CD1c-positive myeloid dendritic cell (primary cell): Measurements from ENCODE around the gene MED12L.

Experiments used
- DNase-seq: peaks from one replicate; pipeline ENCODE4 v3.0.0-alpha.2; 2016; ENCODE audit errors: extremely low spot score

MED12L gene

DNA sequence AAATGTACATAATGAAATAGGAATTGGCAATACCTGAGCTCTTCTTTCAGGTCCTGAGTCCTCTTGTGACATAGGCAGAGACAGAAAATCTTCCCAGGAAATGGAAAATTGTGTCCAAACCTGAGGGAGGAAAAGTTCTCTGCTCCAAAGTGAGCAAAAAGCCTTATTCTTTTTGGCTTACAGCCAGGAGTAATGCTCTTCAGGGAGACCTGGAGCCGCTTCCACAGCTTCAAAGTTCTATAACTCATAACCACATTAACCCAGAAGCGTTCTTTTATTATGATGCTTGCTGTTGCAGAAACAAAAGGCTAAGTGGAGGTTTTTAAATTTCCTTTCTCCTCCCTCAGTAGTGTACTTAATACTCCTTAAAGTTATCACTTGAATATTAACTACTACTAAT is 374.8 kb downstream of the MED12L start:
- no peak for DNase-seq

DNA sequence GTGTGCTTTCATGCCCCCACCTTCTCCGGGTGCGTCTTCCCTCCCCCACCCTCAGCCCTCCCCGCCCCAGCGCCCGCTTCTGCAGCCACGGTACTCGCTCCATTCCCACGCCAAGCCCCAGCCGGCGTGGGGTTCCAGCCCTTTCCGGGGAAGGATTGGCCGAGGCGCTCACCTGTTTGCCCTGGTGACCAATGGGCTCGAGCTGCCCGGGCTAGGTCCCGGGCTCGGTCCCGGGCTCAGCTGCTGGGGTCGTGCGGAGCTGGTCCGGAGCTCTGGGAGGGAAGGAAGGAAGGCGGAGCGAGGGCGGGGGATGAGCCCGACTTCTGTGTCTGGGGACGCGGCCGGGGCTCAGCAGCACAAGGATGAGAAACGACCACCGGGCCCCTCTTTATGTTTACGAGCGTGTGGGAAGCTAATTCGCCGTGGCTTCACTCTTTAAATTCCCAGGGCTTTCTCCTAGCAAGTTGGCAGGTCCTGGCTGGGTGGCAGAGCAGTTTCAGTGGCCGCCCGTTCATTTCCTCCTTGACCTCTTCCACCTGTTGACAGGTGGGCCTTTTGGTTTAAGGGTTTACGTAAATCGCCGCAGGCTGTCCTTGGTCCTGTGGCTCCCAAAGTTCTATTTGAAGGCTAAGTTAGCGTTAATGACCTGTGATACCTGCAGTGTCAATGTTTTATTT is 375.4 kb downstream of the MED12L start, which contains the start of gene IGSF10:
Gene IGSF10 (minus strand): TSS at position 288 of the 677 bp plus-strand sequence. CDS start 2,352 bp downstream, outside the sequence.
- no peak for DNase-seq

DNA sequence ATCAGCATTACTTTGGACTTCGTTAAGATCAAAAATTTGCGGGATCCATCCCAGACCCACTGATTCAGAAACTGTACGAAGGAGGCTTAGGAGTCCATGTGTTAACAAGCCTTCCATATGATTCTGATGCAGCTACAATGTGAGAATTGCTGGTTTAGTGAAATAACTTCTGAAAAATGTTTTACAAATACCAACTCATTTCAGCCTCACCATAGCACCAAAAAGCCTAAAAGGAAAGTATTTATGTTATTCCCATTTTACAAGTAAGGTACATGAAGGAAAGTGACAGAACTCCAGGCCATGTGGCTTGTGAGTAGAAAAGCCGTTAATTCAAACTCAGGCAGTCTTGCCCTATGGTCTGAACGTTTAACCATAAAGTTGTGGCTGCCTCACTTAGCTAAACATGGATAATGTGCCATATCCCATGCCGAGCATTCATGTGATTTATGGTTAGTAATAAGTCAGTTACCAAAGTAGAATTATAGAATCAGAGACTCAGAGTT is 376.9 kb downstream of the MED12L start:
- DNase-seq = no peak

DNA sequence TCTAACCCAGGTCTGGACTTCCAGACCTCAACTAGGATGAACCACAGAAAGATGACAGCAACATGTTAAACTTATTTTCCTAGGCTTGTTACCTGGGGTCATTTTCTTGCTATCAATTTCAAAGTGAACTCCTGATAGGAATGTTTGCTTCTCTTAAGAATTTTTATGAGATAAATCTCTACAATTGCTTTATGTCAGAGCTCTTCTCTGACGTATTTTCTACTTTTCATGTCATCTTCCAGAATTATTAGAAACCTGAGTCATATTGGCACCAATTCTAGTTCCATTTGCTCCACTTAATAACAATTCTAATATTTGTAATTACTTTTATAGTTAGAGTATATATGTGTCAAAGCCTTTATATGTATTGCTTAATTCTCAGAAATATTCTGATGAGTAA is 377.5 kb downstream of the MED12L start:
- no peak for DNase-seq

DNA sequence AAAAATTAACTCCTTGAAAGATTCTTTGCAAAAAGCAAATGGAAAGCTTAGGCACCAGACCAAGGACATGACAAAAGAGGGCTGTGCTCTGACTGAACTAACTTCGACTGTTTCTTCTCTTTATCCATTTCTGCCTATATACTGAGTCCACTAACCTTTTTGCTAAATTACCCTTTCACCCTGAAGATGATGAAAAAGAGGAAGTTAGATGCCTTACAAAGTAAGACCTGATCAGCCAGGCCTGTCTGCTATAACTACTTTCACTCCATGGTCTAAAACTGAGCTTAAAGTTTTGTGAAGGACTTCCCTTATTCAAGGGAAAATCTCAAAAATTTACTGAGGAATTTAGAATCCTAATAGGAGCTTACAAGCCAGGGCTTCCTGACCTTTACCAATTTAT is 381.6 kb downstream of the MED12L start:
- peak; percentile 10 for DNase-seq

DNA sequence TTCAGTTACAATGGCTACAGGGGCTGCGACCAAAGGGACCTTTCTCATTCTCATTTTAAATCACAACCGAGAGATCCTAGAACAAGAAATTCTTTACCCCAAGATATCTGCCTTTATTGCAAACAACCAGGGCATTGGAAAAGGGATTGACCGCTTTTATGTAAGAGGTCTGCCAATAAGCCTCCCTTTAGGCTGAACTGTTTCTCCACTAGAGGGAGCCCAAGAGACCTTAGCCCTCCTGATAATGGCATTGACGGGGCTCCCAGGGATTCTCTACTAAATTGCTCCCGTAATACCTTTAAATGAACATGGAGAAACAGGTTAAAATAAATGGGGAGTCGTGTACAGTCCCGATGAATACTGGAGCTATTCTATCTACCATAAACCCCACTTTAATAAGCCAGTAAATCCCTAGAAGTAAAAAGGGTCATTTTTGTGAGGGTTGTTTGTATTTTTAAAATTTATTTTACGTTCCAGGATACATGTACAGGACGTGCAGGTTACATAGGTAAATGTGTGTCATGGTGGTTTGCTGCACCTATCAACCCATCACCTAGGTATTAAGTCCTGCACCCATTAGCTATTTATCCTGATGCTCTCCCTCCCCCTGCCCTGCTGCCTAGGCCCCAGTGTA is 382.9 kb downstream of the MED12L start:
- peak; percentile 69 for DNase-seq

DNA sequence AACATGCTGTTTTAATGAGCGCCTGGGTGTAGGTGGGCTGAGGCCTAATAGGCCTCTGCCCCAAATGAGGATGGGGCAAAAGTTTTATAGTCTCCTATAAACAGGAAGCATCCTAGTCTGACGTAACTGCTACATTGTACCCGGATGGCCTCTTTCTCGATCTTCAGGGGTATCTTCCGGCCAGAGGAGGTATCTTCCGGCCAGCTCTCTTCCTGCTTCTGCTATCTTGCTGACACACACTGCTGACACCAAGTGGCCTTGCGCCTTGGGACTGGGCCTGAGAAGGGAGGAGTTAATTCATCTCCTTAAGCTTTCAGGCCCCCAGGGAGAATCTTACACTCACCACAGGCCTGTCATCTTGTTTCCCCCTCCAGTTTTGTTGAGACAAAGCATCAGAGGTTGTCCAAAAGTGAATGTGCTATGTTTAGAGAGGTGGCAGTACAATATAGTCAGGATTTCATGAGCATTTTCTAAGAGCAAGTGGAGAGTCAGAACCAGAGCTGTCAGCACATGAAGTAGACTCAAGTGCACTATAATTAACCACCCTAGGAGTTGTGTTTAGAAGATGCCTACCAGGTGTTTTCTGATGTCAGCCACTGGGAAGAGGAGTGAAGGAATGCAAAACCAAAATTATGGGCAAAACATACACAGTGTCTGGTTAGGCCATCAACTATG is 391.0 kb downstream of the MED12L start:
- DNase-seq = no peak

DNA sequence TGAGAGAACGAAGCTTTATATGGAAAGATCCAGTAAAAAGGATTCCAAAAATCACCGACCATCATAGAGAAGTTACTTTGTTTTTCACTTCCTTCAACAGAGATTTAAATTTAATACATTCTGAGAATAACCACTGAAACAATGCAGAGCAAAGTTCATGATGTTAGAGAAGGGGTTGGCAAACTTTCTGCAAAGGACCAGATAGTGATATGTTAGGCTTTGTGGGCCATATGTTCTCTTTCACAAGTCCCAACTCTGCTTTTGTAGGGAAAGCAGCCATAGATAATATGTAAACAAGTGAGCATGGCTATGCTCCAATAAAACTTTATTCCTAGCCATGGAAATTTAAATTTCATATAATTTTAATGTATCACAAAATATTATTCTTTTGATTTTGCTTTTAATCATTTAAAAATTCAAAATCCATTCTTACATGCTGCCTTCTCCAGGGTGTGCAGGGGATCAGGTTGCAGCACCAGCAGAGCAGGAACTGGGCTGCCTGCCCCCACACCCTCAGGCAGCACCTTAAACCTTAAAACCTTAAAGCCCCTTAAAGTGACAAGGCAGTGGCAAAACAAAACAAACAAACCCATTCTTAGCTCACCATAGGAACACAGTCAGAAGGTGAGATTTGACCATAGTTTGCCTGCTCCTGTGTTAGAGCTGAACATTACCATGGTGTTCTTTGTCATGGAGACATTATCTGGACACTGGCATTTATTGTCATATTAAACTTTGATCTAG is 392.3 kb downstream of the MED12L start:
- no peak for DNase-seq

DNA sequence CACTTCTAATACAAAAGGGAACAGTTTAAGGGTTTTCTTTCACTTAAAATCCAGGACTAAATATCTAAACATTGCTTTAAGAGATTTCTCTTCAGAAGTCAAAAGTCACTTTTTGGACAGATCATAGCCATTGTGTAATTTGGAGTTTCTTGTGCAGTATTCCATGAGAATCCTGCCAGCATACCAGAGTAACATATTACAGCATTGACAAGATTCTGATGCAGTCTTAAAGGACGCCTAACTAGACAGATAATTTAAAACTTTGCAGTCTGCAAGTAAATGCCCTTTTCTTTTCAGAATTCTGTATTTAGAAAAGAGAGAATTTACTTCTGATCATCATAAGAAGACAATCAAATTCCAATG is 392.9 kb downstream of the MED12L start:
- DNase-seq = no peak

DNA sequence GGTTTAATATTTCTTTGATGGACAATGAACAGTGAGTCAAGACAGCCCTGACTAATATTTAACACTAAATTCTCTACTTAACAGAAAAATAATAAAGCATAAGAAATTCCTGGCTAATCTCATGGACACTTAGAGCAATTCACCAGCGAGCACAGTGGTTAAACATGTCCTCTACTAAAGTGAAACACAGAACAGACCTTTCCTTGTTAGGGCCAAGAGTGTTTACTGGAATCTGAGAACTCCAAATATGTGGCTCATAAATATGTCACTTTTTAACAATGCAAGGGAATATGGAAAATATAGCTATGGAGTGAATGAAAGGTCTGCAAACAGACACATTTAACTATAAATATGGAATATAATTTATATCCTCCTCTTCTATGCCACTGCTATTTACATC is 394.0 kb downstream of the MED12L start:
- no peak for DNase-seq

DNA sequence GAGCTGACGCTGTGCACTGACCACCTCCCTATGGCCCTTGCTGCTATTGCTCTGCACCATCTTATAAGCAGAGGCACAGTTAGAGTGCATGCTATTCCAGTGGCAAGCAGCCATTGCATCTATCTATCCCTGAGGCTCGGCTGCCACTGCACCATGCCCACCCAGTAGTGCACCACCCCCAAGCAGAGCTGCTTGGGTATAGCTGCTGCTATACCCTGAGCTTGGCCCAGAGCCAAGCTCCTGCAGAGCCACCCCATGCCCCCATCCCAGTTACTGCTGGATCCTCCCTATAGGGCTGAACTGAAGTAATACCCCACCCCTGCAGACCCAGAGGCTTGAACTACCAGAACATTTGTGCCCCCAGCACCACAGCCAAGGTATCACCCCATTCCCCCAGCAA is 395.0 kb downstream of the MED12L start:
- DNase-seq = no peak

DNA sequence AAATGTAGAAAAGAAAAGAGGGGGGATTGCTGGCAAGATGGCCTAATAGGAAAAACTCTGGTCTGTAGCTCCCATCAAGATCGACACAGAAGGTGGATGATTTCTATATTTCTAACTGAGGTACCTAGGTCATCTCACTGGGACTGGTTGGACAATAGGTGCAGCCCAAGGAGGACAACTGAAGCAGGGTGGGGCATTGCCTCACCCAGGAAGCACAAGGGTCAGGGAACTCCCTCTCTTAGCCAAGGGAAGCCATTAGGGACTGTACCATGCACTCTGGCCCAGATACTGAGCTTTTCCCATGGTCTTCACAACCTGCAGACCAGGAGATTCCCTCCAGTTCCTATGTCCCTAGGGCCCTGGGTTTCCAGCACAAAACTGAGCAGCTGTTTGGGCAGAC is 398.0 kb downstream of the MED12L start:
- DNase-seq = no peak

DNA sequence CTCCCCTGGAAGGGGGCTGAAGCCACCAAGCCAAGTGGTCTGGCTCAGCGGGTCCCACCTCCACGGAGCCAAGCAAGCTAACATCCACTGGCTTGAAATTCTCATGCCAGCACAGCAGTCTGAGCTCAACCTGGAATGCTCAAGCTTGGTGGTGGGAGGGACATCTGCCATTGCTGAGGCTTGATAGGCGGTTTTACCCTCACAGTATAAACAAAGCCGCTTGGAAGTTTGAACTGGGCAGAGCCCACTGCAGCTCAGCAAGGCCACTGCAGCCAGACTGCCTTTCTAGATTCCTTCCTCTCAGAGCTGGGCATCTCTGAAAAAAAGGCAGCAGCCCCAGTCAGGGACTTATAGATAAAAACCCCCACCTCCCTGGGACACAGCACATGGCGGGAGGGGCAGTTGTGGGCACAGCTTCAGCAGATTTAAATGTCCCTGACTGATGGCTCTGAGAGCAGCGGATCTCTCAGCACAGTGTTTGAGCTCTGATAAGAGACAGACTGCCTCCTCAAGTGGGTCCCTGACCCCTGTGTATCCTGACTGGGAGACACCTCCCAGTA is 398.6 kb downstream of the MED12L start:
- DNase-seq = no peak
